NCI-H1048 (cell line): ENCODE results near the gene SNAPC2.
A peak's percentile ranks its signal among the peaks of the same experiment; 100 is the strongest.
"Not testable (repeated sequence)": the region's sequence is repeated elsewhere in the genome, so short reads cannot be mapped to it uniquely, and the experiment has no call there.

Experiments
- DNase-seq: peaks from one replicate; lab custom pipeline; 2025; lab: John Stamatoyannopoulos, UW

Gene SNAPC2

DNA sequence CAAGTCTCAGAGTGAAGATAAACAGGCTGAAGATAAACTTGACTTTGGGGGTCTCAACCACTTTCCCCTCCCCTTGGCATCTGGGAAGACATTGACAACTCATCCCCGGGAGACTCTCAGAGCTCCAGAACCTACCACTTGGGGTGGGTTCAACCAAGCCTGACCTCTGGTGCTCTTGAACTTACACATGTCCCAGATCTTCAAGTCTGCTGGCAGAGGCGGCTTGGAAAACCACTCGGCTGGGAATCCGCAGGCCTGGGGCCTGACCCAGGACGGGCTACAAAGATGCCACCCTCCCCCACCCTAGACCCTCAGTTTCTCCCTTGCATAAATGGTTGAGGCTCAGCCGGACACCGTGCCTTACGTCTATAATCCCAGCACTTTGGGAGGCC lies 31.3 kb upstream of the SNAPC2 start:
- DNase-seq: no peak

DNA sequence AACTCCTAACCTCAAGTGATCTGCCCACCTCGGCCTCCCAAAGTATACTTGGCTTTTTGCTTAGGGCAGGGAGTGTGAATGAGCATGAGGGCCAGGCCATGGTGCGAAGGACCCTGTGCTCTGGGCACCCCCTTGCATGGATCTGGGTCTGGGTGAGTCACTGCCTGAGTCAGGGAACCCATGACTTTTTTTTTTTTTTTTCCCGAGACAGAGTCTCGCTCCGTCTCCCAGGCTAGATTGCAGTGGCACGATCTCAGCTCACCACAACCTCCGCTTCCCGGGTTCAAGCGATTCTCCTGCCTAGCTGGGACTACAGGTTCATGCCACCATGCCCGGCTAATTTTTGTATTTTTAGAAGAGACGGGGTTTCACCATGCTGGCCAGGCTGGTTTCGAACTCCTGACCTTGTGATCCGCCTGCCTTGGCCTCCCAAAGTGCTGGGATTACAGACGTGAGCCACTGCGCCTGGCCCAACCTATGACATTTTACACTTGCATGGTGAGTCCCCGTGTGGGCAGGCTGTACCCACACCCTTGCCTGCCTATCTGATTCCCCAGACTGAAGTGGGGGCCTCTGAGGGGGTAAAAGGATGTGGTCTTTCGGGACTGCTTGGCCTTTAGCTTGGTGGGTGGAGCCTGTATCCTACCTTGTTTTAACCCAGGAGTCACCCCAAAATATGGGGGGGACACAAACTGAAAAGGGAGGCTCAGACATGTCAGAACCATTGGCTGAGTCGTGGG lies 26.6 kb upstream of the SNAPC2 start:
- not testable (repeated sequence) for DNase-seq

DNA sequence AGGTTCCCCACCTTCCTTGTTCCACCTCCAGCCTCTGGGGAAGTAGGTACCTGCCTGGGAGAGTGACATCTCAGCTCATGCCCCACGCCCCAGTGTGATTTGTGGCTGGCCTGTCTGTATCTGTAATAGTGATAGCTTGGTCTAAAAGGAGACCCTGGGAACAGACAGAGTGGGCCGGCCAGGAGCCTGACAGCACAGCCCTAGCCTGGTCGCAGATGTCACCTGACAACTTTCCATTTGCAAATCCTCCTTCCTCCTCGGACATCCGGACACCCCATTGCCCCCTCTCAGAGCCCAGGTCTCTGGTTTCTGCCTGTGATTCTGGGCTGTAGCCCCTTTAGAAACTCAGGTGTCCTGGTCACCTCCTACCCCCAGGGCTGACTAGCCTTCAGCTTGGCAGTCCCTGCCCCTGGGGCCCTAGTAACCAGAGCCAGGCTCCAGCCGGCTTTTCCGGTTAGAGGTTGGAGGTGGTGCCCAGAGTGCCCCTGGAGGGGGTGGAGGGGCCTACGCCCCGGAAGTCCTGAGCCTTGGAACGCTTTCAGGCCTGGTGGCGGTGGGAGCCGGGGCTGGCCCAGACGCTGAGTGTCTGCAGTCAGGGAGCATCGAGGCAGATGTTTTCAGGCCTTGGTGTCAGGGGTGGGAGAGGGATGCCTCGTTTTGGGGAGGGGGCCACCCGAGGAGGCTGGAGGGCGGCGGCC lies 25.4 kb upstream of the SNAPC2 start:
- no peak for DNase-seq

DNA sequence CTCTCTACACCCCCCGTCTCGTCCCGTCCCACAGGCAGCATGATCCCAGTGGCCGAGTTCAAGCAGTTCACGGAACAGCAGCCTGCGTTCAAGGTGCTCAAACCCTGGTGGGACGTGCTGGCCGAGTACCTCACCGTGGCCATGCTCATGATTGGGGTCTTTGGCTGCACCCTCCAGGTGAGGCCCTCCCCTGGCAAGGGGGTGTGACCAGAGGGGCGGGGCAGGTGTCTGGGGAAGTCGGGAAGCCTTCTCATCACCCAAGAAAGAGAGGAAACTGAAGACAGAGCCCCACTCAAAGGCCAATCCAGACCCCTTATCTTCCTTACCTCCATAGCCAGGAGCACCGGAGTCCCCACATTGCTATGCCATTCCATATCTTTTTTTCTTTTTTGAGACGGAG lies 24.6 kb upstream of the SNAPC2 start:
- DNase-seq: no peak

DNA sequence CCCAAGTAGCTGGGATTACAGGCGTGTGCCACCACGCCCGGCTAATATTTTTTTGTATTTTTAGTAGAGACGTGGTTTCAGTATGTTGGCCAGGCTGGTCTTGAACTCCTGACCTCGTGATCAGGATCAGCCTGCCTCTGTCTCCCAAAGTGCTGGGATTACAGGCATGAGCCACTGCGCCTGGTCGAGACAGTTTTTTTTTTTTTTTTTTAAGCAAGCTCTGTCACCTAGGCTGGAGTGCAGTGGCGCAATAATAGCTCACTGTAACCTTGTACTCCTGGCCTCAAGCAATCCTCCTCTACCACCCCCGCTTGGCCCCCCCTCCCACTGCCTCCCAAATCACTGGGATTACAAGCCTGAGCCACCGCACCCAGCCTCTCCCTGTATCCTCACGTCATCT lies 22.8 kb upstream of the SNAPC2 start:
- DNase-seq: no peak

DNA sequence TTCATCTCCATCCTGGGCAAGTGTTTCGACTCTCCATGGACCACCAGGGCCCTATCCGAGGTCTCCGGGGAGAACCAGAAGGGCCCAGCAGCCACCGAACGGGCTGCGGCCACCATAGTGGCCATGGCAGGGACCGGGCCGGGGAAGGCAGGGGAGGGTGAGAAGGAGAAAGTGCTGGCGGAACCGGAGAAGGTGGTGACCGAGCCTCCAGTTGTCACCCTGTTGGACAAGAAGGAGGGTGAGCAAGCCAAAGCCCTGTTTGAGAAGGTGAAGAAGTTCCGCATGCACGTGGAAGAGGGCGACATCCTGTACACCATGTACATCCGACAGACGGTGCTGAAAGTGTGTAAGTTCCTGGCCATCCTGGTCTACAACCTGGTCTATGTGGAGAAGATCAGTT lies 21.2 kb upstream of the SNAPC2 start:
- DNase-seq: no peak

DNA sequence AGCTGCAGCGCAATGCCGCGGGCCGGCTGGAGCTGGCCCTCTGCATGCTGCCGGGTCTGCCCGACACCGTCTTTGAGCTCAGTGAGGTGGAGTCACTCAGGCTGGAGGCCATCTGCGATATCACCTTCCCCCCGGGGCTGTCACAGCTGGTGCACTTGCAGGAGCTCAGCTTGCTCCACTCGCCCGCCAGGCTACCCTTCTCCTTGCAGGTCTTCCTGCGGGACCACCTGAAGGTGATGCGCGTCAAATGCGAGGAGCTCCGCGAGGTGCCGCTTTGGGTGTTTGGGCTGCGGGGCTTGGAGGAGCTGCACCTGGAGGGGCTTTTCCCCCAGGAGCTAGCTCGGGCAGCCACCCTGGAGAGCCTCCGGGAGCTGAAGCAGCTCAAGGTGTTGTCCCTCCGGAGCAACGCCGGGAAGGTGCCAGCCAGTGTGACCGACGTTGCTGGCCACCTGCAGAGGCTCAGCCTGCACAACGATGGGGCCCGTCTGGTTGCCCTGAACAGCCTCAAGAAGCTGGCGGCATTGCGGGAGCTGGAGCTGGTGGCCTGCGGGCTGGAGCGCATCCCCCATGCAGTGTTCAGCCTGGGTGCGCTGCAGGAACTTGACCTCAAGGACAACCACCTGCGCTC lies 20.3 kb upstream of the SNAPC2 start:
- DNase-seq: no peak

DNA sequence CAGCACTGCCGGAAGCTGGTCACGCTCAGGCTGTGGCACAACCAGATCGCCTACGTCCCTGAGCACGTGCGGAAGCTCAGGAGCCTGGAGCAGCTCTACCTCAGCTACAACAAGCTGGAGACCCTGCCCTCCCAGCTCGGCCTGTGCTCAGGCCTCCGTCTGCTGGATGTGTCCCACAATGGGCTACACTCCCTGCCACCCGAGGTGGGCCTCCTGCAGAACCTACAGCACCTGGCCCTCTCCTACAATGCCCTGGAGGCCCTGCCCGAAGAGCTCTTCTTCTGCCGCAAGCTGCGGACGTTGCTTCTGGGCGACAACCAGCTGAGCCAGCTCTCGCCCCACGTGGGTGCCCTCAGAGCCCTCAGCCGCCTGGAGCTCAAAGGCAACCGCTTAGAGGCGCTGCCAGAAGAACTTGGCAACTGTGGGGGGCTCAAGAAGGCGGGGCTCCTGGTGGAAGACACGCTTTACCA lies 19.7 kb upstream of the SNAPC2 start:
- no peak for DNase-seq

DNA sequence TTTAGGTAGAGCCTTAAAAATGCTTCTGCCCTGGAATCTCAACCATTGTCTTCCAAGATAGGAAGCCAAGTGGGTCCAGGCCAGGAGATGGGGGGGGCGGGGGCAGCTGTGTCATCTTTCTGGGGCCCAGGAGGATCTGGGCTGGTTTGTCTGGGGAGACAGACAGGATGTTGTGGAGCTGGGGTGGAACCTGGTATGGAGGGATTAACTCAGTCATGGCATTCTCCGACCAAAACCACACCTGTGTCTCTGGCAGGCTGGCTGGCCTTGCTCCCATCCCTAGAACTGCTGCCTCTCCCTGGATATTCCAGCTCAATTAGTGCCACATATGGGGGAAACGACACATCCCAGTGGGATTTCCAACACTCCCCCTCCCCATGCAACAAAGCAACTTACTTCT lies 19.2 kb upstream of the SNAPC2 start:
- DNase-seq: no peak

DNA sequence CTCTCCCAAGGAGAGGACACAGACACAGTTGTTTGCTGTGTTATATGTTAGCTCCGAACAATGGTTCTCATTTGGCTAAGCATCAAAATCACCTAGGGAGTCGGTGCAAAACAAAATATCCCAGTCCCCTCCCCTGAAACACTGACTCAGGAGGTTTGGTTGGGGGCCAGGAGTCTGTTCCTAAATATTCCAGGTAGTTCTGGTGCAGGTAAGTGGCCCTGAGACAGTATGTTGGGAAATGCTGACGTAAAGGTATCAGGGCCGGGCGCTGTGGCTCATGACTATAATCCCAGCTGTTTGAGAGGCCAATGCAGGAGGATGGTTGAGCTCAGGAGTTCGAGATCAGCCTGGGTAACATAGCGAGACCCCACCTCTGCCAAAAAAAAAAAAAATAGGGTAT lies 18.8 kb upstream of the SNAPC2 start:
- DNase-seq: no peak

DNA sequence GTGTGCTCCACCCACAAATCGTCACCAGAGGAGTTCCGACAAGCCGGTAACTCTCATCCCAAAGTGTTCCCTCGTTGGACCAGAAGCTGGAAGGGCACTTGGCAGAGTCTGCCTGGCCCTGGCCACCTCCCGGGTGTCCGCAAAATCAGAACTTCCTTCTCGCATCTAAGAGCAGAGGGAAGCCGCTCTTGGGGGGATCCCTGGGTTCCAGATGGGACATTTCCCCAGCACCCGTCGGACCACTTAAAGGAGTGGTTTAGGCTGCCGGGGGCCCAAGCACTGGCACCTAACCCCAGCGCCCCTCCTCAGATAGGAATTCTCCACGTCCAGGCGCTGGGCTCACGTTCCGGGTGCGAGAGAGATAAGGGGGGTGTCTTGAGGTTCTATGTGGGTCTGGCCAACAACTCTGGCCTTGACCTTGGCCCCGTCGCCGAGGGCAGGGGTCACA lies 17.3 kb upstream of the SNAPC2 start:
- no peak for DNase-seq

DNA sequence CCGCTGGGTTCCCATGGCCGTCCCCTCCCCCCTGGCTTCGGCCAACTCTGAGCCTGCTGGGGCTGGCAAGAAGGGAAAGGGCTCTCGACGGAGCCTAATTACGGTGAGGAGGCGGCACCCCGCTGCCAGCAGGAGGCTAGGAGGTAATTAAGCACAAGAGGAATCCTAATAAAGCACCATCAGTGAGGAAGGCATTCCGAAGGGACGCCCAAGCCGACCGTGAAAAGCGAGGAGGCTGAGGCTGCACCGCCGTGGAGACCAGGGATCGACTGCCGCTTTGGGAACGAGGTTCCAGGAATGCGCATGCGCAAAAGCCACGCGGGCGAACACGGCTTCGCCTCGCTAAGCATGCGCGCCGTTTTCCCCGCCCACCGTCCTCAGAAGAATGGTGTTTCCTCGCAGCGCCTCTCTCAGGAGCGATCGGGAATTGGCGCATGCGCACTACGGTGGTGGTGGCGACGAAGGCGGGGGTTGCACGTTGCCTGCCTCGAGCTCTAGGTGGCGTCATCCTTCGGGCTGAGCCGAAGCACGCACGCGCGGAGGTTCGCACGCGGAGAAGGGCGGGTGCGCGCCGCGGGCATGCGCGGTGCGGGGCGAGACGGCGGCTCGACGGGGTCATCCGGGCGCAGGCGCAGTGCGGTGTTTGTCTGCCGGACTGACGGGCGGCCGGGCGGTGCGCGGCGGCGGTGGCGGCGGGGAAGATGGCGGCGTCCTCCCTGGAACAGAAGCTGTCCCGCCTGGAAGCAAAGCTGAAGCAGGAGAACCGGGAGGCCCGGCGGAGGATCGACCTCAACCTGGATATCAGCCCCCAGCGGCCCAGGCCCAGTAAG lies 16.7 kb upstream of the SNAPC2 start, which contains the start of gene MAP2K7:
MAP2K7 (plus strand) TSS at position 634 of the 830 bp plus-strand sequence; CDS start at position 702, 68 bp downstream.
- peak; percentile 98 for DNase-seq

DNA sequence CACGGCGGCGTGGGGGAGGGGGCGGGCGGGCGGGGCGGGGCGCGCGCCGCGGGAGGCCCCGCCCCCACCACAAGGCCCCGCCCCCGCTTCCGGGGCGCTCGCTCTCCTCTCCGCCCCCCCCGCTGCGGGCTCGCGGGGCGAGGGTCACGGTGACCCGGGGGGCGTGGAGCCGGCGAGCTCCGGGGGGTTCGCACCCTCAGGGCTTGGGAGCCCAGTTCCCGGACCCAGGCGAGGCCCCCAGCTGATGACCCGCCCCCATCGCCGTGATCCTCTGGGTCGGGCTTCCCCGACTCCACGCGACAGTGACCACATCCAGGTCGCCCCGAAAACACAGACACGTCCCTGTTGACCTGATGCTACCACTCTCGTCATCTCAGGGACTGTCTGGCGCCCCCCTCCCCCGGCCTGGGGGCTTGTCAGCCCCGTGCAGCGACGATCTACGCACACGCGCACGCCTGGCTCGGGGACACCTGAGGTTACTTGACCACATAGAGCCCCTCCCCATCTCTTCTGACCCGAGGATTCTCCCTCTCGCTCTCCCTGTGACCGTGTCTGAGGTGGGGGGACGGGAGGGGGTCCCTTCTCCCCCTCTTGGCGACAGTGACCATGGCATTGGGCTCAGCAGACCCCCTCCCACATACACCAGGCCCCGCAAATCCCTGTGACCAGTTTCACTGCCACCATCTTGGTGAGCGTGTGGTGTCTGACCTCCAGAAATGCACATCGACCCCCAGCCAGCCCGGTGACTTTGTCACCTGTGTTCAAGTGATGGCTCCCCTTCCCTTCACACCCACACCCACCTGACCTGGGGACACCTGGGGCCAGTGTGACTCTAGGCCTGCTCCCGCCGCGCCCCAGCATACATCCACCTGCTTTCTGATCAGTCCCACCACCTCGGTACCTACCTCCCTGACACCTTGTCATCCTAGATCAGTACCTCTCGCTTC lies 15.8 kb upstream of the SNAPC2 start:
- DNase-seq: no peak

DNA sequence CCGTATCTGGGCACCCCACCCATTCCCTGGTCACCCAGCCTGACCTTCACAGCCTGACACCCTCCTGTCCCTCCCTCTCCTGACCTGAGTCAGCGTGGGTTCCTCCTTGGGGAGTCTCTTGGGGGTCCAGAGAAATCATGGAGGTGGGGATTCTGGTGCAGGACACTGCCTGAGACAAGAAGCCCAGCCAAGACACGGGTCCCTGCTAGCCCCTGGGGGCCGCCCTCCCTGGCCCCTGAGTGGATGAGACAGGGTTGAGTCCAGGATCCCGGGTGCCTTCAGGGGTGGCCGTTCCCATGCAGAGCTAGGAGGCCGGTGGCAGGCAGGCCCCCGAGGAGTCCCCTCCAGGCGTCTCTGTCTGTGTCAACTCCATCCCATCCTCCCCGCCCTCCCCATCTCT lies 14.9 kb upstream of the SNAPC2 start:
- DNase-seq: no peak

DNA sequence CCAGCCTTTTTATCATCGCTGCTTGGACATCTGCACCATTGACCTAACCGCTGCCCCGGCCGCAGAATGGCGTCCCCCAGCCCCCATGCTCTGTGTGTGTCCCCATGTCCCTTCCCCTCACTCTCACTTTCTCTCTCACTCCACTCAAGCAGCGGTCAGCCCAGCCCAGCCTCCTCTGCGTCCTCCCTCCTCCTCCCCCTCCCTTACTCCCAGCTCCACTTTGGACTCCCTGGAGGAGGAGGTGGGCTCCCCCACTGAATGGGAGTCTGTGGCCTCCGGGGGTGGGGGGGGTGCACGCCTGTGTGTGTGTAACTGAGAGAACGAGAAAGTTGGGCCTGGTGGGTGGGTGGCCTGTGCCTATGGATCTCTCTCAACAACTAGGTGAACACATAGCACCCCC lies 14.3 kb upstream of the SNAPC2 start:
- DNase-seq: no peak

DNA sequence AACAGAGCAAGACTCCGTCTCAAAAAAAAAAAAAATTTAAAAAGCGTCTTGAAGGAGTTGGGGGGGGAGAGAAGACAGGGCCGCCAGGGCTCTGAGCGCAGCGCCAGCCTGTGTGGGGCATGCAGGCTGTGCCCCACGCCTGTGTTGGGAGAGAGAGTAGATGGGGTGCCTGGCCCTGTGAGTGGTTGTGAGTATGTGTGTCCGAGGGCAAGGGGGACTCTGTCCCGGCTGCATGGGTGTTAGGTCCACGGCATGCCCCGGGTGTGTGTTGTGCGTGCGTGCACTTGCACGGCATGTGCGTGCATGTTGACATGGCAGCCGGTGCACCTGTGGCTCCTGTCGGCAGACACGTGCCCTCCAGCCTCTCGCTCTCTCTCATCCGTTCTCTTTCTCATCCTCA lies 13.0 kb upstream of the SNAPC2 start:
- DNase-seq: no peak

DNA sequence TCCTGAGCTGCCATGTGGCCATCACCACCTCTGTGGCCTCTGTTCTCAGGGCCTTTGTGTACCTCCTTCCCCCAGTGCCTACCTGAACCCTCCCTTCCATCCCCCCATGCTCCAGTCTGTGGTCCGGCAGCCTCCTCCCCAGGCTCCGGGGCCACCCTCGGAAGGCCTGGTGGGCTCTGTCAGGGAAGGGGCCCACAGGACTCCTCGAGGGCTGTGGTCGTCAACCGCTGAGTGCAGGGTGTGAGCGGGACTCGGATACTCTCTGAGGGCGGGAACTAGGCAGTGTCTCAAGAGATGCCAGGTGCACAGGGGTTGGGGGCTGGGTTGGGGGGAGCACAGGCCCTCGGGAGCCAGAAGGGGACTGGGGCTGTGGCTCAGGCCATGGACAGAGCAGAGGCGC lies 12.6 kb upstream of the SNAPC2 start:
- no peak for DNase-seq

DNA sequence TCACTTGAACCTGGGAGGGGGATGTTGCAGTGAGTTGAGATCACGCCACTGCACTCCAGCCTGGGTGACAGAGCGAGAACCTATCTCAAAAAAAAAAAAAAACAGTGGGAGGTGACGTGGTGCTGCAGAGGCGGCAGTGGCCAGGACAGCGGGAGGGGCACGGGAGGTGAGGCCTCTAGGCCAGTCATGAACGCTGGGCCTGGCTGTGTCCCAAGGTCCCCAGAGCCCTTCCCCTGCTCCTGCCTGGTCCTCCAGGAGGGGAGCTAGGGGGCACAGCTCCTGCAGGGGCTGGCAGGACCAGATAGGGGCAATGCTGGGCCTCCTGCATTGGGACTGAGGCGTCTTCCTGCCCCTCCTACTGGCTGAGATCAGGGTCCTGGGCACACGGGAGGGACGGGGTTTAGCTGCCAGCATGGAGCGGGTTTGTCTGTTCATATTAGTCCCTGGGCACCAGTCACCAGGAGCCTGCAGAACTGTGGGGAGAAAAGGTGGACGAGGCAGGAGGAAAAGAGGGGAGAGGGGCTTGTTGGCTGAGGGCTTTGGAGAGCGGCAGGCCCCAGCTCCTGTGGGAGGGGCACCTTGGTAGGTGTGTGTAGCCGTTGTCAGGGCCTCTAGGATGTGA lies 11.9 kb upstream of the SNAPC2 start:
- DNase-seq: no peak

DNA sequence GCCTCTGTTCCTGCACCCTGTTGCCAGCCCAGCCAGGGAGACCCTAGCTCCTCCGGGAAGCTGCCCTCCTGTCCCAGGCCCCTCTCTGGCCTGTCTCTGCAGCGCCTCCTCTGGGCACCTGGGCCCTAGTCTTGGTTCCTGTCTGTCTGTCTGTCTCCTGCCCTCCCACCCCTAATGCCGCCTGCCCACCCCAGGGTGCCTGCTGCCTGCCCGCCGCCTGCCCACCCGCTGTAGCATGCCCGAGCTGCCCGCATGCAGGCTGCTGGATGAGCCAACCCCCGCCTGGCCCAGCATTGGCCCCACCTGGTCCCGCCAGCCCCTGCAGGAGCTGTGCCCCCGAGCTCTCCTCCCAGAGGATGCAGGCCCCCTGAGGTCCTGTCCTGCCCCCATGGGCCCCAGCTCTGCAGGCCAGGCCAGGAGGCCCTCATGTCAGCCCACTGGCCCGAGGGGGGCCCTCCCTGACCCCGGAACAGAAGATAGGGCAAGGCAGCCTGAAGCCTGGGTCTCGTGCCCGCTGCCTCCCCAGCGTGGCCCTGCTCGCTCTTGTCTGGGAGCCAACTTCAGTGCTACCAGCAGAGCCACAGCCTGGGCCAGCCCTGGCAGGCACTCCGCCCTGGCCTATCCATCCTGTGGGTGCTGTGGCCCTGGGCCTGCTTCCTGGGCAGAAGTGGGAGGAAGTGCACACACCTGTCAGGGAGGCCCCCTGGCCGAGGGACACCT lies 11.2 kb upstream of the SNAPC2 start:
- no peak for DNase-seq
